ENCODE measurements around the gene TMOD2.

Gene TMOD2

DNA sequence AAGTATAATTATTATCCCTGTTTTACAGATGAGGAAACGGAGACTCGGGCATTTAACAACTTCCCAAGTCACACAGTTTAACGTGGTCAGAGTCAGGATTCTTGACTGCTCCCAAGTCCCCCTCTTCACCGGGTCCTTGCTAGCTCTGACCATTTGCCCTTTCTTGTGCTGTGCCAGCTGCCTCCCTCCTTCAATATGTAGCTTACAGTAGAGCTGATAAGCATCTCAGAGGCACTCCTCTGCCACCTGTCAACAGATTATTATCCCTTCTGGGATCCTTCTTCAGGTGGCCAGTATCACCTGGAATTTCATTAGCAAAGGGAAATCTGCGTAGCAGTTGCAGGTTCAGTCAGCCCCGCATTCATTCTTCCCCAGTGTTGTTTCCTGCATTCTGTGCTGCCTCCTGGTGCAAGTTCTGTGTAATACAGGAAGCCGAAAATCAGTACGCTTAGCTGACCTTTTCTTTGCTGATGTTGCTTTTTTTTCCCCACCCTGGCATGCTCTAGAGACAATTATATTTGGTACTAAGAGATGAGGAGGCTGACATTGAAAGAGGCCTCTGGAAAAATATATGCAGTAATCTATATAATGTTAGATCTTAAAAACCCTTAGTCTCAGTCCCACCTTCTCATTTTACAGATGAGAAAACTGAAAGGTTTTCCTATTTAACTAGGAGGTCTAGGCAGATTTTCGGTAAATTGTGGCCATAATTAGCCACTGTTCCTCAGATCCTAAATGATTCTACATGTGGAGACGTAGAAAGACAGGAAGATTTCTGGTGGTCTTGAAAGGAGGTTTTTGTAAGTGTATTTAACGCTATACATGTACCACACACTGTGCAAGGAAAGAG lies 24.8 kb downstream of the TMOD2 start:
- TF ChIP-seq, protein P1, sequence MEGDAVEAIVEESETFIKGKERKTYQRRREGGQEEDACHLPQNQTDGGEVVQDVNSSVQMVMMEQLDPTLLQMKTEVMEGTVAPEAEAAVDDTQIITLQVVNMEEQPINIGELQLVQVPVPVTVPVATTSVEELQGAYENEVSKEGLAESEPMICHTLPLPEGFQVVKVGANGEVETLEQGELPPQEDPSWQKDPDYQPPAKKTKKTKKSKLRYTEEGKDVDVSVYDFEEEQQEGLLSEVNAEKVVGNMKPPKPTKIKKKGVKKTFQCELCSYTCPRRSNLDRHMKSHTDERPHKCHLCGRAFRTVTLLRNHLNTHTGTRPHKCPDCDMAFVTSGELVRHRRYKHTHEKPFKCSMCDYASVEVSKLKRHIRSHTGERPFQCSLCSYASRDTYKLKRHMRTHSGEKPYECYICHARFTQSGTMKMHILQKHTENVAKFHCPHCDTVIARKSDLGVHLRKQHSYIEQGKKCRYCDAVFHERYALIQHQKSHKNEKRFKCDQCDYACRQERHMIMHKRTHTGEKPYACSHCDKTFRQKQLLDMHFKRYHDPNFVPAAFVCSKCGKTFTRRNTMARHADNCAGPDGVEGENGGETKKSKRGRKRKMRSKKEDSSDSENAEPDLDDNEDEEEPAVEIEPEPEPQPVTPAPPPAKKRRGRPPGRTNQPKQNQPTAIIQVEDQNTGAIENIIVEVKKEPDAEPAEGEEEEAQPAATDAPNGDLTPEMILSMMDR (IDR thresholded peaks at IDR 0.05): peak; percentile 81

DNA sequence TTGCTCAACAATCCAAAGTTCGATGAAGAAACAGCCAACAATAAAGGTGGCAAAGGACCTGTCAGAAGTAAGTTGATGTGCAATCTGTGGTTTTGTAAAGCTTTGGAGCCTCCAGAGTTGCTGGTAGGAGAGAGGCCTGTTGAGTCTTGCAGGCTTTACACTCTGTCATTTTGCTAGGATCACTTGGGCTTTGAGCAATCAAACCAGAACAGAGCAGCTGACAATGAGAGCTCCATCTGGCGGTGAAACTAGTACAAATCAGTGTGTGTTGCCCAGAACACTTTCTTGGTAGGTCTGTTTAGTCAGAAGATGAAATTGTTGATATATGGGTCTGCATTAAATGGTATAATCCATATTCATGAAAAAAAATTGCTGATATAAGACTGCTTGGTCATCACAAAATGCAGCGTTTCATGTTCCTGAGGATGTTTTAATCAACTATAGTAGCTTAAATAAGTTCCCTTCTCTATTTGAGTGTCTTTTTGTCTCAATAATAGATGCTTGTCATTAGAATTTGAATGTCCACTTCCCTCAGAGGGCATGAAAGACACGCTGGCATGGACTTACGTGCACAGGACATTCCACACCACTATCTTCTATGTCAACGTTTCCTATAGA lies 25.7 kb downstream of the TMOD2 start:
- TF ChIP-seq, protein P1 (IDR thresholded peaks at IDR 0.05): peak; percentile 77

DNA sequence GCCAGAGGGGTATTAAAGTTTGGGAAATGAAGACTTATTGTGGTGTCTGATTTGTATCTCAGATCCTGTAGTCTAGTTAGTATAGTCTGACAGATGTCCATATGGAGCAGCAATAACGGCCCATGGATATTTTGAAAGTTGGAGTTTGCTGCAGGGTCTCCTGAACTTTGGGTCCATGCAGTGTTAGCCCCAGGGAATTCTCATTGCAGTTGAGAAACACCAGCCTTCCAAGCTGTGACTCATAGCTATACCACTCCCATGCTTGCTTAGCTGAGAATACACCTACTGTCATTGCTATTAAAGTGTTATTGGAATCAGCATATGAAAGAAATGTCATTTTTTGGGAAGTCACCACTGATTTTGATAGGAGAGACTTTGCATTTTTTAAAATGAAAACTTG lies 29.2 kb downstream of the TMOD2 start:
- TF ChIP-seq, protein P1 (IDR thresholded peaks at IDR 0.05): no peak

GRCh38 chr15:51781506-51781905 lies 30.1 kb downstream of the TMOD2 start:
- TF ChIP-seq, protein P1 (IDR thresholded peaks at IDR 0.05): no peak

GRCh38 chr15:51782357-51782896 lies 31.0 kb downstream of the TMOD2 start:
- TF ChIP-seq, protein P1 (IDR thresholded peaks at IDR 0.05): peak; percentile 40; the same call in 1 of the 2 replicates

GRCh38 chr15:51783967-51784366 lies 32.6 kb downstream of the TMOD2 start:
- TF ChIP-seq, protein P1 (IDR thresholded peaks at IDR 0.05): no peak

DNA sequence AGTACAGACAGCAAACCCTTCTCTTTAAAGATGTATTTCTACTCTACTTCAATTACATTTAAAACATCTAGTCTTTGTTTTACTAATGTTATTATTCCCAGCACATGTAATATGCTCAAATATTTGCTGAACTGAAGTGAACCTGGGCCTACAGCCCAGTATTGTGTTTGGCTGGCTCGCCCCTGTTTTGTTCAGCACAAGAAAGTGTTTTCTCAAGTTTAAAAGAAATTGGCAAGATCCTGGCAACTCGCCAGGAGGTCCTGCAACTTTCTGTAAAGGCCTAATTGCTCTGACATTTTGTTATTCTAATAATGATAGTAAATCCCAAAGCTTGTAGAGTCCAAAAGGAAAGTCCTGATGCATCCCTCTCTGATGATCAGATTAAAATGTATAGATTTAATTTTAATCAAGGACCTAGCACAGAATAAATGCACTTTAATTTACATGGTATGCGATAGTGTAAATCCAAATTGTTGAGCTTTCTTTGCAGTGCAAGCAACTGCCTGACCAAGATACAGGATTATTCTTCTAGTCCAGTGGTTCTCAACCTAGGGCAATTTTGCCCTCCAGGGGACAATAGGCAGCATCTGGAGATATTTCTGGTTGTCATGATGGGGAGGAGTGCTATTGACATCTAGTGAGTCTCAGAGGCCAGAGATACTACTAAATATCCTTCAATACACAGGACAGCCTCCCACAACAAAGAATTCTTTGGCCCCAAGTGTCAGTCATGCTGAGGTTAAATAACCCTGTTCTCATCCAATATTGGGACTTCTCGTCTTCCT lies 42.3 kb downstream of the TMOD2 start:
- TF ChIP-seq, protein P1 (IDR thresholded peaks at IDR 0.05): no peak
